Activated CD8-positive, alpha-beta memory T cell treated with anti-CD3 and anti-CD28 coated beads, Interleukin-2, amount 50 U/mL, for 1 hour (primary cell): Measurements from ENCODE around the gene RHOT1.
"Not testable (repeated sequence)": the region's sequence is repeated elsewhere in the genome, so short reads cannot be mapped to it uniquely, and the experiment has no call there.

Experiments used
- DNase-seq: peaks from one replicate; pipeline ENCODE4 v3.0.0-alpha.2; 2020; ENCODE audit errors: extremely low read depth

The RHOT1 gene

GRCh38 chr17:32124985-32125847, 17.1 kb upstream of the RHOT1 start:
- no peak for DNase-seq

DNA sequence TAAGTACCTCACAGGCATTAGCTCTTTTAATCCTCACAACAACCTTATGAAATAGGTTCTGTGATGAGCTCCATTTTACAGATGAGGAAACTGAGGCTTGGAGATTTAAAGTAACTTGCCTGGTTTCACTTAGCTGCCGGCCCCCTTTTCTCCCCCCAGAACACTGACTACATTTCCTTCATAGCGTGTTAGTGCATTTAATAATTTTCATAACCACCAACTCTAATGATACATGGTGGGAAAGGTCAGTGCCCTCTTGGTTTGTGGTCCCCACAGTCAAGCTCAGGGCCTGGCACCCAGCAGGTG, 16.5 kb upstream of the RHOT1 start:
- DNase-seq, result no peak

DNA sequence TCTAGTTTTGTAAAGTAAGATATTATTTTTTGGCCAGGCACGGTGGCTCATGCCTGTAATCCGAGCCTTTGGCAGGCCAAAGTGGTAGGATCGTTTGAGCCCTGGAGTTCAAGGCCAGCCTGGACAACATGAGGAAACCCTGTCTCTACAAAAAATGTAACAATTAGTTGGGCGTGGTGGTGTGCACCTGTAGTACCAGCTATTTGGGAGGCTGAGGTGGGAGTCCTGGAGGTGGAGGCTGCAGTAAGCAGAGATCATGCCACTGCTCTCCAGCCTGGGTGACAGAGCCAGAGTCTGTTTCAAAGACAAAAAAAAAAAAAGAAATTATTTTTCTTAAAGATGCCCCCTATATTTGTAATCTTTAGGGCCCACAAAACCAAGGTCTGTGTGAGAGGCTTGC, 16.0 kb upstream of the RHOT1 start:
- no peak for DNase-seq

DNA sequence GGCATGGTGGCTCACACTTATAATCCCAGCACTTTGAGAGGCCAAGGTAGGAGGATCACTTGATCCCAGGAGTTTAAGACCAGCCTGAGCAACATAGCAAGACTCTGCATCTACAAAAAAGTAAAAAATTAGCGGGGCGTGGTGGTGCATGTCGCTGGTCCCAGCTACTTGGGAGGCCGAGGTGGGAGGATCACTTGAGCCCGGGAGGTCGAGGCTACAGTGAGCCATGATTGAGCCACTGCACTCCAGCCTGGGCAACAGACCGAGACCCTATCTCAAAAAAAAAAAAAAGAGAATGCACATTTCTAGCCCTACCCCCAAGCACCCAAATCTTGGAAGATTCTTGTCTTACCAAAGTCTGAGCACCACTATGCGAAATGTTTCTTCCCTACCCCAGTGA, 15.6 kb upstream of the RHOT1 start:
- DNase-seq, result no peak

DNA sequence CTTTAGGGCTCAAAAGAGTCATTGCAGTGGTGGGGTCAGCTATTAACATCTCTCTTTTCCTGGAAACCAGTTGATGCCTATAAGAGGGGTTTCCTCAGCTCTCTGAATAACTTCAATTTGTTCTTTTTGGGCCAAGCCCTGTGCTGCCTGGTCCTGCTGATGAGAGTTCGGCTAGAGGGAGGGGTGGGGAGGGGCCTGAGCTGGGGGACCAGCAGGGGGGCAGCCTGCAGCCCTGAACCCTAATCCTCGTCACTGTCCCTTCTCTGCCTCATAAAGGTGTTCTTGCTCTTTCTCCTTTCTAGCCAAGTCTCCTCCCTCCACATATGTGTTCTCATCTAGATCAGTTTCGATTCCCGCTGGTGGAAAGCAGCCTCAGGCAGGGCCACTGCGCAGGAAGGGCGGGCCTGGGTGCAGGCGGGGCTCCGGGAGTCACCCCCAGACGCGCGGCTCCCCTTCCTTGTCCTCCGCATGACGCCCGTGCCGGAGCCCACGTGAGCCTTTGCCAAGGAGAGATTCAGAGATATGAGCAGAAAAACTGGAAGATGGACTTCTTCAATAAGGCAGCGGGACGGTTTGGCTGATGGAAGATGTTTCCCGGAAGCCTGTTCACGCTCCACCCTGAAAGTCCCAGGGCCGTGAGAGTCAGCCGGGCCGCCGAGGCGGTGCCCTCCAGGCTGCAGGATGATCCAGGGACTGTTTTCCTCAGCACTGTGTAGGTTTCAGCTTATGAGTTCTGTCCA, 15.0 kb upstream of the RHOT1 start:
- DNase-seq, result peak; percentile 45

DNA sequence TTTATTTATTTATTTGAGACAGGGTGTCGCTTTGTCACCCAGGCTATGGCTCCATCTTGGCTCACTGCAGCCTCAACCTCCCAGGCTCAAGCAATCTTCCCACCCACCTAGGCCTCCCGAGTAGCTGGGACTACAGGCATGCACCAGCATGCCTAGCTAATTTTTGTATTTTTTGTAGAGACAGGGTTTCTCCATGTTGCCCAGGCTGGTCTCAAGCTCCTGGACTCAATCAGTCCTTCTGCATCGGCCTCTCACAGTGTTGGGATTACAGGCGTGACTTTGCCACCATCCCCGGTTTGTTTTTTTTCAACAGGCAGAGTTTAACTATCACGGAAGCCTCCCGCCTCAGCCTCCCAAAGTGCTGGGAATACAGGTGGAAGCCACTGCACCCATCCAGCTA, 13.8 kb upstream of the RHOT1 start:
- DNase-seq, result not testable (repeated sequence)

DNA sequence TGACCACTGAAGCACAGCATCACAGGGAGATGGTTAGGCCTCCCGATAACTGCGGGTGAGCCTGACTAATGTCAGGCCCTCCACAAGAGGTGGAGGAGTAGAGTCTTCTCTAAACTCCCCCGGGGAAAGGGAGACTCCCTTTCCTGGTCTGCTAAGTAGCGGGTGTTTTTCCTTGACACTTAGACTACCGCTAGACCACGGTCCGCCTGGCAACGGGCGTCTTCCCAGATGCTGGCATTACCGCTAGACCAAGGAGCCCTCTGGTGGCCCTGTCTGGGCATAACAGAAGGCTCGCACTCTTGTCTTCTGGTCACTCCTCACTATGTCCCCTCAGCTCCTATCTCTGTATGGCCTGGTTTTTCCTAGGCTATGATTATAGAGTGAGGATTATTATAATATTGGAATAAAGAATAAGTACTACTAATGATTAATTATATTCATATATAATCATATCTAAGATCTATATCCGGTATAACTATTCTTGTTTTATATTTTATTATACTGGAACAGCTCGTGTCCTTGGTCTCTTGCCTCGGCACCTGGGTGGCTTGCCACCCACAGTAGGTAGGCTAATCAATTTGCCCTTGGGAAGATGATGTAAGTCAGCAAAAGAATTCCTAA, 6.7 kb upstream of the RHOT1 start:
- not testable (repeated sequence) for DNase-seq

- no peak for DNase-seq
Measured at GRCh38 chr17:32136856-32137255, 5.4 kb upstream of the RHOT1 start.

- DNase-seq, result not testable (repeated sequence)
Measured at GRCh38 chr17:32139504-32139903, 2.8 kb upstream of the RHOT1 start.

DNA sequence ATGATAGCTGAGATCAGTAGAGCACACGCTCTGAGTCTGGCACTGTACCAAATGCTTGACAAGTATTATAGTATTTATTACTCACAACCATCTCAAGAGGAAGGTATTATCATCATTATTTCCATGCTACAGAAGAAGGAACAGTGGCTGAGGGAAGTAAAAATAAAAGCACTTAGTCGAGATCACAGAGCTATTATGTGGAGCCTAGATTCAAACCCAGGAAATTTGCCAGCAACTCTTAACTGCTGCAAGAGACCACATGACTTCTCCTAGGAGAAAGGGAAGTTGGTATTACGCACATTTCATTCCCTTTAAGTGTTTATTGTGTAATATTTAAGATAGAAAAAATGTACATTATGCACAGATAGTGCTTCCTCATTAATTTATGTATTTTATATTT, 1.0 kb upstream of the RHOT1 start:
- DNase-seq, result no peak

GRCh38 chr17:32141679-32142037, 644 bp upstream of the RHOT1 start:
- DNase-seq, result no peak

- DNase-seq, result no peak
Measured at GRCh38 chr17:32142857-32143526, 690 bp downstream of the RHOT1 start.

DNA sequence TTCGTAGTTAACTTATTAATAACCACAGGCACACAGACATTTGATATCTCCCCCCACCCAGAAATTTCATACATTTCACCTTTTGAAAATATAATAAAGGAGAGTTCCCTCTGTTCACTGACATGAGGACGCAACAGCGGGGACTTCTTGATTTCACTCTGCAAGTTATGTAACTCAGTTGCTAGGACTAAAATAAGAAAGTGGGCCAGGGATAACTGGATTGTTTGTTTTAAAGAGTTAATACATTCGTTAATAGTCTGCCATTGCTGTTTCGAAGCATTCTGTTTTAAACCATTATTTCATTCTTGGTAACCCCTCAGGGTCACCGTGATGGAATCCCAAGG, 1.2 kb downstream of the RHOT1 start:
- DNase-seq, result no peak

DNA sequence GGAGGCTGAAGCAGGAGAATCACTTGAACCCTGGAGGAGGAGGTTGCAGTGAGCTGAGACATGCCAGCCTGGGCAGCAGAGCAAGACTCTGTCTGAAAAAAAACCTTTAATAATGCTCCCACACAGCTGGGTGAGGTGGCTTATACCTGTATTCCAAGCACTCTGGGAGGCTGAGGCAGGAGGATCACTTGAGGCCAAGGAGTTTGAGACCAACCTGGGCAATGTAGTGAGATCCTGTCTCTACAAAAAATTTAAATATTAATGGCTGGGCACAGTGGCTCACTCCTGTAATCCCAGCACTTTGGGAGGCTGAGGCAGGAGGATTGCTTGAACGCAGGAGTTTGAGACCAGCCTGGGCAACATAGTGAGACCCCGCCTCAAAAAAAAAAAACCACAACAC, 2.1 kb downstream of the RHOT1 start:
- not testable (repeated sequence) for DNase-seq

DNA sequence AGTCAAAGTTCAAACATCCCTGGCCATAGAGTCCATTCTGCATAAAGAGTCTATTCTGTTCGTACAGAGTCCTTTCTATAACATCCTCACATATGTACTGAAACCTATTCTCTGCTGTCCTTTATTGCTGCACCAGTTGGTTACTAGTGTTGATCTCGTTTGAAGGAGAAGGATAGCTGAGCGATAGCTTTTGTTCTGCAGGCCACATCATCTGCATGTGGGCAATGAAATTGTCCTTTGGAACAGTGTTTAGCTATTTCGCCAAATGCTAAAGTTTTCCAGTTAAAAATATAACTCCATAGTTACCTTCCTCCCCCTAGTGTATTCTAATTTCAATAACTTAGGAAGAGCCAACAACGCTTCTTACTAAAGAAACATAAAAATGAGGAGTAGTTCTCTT, 6.0 kb downstream of the RHOT1 start:
- DNase-seq, result no peak

DNA sequence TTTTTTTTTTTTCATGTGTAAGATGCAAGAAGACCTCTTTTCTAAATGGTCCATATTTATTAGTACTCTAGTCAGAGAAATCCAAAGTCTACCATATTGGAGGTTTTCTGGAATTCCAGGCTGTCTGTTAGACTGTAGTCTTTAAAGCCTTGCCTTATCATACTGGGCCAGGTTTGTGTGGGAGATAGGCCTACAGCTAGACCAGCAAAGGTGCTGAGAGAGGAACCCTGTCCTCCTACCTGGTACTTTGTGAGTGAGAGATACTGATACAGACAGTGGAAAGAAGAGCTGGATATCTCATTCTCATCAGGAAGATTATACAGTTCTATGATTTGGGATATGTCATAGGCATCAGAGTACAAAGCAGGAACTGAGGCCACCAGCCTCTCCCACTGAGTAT, 8.1 kb downstream of the RHOT1 start:
- no peak for DNase-seq

GRCh38 chr17:32152130-32152529, 9.8 kb downstream of the RHOT1 start:
- DNase-seq, result no peak

GRCh38 chr17:32155896-32156295, 13.6 kb downstream of the RHOT1 start:
- DNase-seq, result no peak

GRCh38 chr17:32156656-32157055, 14.4 kb downstream of the RHOT1 start:
- DNase-seq, result no peak

DNA sequence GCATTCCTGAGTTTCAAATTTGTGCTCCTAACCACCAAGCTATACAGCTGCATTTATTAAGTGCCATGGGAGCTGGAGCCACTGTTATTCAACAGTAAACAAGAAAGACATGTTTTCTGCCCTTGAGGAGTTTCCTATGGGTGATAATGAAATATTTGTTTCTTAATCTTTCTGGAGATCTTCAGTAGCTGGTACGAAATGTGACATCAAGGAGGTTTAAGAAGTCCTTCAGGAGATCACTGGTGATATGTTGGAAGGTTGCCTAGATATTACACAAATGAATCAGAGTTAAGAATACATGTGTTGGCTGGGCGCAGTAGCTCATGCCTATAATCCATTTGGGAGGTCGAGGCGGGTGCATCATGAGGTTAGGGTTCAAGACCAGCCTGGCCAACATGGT, 14.9 kb downstream of the RHOT1 start:
- no peak for DNase-seq

- no peak for DNase-seq
Measured at GRCh38 chr17:32158870-32159585, 16.7 kb downstream of the RHOT1 start.
